ENCODE results near the gene MME.

The MME gene

DNA sequence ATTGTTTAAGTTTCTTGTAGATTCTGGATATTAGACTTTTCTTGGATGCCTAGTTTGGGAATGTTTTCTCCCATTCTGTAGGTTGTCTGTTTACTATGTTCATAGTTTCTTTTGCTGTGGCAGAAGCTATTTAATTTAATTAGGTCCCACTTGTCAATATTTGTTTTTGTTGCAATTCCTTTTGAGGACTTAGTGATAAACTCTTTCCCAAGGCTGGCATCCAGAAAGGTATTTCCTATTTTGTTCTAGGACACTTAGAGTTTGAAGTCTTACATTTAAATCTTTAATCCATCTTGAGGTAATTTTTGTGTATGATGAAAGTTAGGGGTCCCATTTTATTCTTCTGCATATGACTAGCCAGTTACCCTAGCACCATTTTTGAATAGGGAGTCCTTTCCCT, 54.9 kb downstream of the MME start:
- H3K36me3 ChIP-seq (ENCODE audit: insufficient read depth, low read length): peaks cover 17% of the 10 kb centered on the region; the same call in 1 of the 2 replicates
- H3K4me1 ChIP-seq (ENCODE audit: control insufficient read depth, insufficient read depth, low read length, unreplicated experiment): peaks cover 12% of the 10 kb centered on the region
- H2AFZ ChIP-seq (ENCODE audit: low read length, unreplicated experiment): no peak overlapping the region

DNA sequence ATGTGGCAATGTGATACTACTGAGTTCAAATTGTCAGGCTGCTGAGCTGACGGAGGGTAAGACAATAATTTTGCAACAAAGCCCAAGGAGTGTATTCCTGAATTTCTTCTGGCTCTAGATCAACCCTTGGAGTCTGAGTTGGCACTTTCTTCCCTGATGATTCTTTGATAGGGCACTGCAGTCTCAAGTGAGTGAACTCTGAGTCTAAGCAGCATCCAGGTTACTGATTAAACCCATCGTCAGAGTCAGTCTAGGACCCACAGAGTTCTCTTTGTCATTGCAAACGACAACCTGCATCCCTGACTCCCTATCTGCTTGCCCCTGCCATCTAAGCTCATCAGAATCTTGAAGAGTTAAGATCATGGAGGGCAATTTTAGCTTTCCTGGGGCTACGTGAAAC, 58.6 kb downstream of the MME start:
- no peaks in the 10 kb centered on the region for H3K27me3 ChIP-seq (ENCODE audit: insufficient read depth, low read length)
- H3K36me3 ChIP-seq (ENCODE audit: insufficient read depth, low read length): peaks cover 26% of the 10 kb centered on the region
- H3K27ac ChIP-seq (ENCODE audit: low read depth, low read length): no peak overlapping the region
- no peaks in the 10 kb centered on the region for H3K79me2 ChIP-seq (ENCODE audit: control insufficient read depth, insufficient read depth, low read length, unreplicated experiment)
- H3K4me3 ChIP-seq (ENCODE audit: low read depth, low read length): no peak overlapping the region
- no peaks in the 10 kb centered on the region for H3K4me1 ChIP-seq (ENCODE audit: control insufficient read depth, insufficient read depth, low read length, unreplicated experiment)
- no peak overlapping the region for H2AFZ ChIP-seq (ENCODE audit: low read length, unreplicated experiment)

More for the DNA sequence above, 54.9 kb downstream of the MME start:
- Histone ChIP-seq H3K79me2 (ENCODE audit: control insufficient read depth, insufficient read depth, low read length, unreplicated experiment) (no peaks in the 10 kb centered on the region), H3K4me3 (ENCODE audit: low read depth, low read length) (no peak overlapping the region), H3K27me3 (ENCODE audit: insufficient read depth, low read length) (no peaks in the 10 kb centered on the region), H3K27ac (ENCODE audit: low read depth, low read length) (no peak overlapping the region)

DNA sequence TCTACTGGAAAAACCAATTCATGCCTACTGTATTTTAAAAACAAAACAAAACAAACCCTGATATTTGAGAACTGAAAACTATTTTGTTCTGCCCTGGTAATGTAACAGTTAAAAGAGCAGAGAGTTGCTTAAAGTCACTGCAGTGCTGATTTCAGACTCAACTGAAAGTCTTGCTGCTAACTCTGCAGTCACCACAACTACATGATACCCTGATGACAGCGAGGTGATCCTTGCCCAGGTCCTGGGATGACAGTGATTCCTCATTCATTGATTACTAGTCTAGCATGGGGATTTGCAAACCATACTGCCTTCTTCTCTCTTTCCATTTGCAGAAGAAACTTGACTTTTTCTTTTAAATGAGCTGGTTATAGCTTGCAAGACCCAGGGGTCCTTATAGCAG, 67.5 kb downstream of the MME start:
- Histone ChIP-seq H2AFZ (ENCODE audit: low read length, unreplicated experiment) (no peak overlapping the region), H3K36me3 (ENCODE audit: insufficient read depth, low read length) (peaks cover 37% of the 10 kb centered on the region)

DNA sequence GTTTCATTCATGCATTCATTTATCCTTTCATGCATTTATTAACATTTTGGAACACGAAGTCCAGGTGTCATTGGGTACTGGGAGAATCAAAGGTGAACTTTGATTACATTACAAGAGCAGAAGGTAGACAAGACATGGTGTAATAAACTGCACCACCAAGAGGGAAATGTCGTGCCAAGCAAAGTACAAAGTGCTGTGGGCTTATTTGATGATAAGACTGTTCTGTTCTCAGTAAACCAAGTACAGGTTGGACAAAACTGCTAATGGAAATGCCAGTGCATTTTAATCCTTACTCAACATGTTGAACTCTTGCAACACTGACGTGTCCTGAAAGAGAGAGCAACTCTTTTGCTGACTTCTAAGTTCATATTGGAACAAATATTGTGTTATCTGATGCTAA, 69.4 kb downstream of the MME start:
- Histone ChIP-seq H3K4me1 (ENCODE audit: control insufficient read depth, insufficient read depth, low read length, unreplicated experiment) (peaks cover under 1% of the 10 kb centered on the region), H2AFZ (ENCODE audit: low read length, unreplicated experiment) (no peak overlapping the region), H3K79me2 (ENCODE audit: control insufficient read depth, insufficient read depth, low read length, unreplicated experiment) (no peaks in the 10 kb centered on the region), H3K36me3 (ENCODE audit: insufficient read depth, low read length) (peaks cover 26% of the 10 kb centered on the region), H3K27ac (ENCODE audit: low read depth, low read length) (no peak overlapping the region), H3K27me3 (ENCODE audit: insufficient read depth, low read length) (no peaks in the 10 kb centered on the region), H3K4me3 (ENCODE audit: low read depth, low read length) (no peak overlapping the region)

More for the DNA sequence above, 67.5 kb downstream of the MME start:
- no peak overlapping the region for H3K4me3 ChIP-seq (ENCODE audit: low read depth, low read length)
- no peaks in the 10 kb centered on the region for H3K79me2 ChIP-seq (ENCODE audit: control insufficient read depth, insufficient read depth, low read length, unreplicated experiment)
- no peaks in the 10 kb centered on the region for H3K4me1 ChIP-seq (ENCODE audit: control insufficient read depth, insufficient read depth, low read length, unreplicated experiment)
- H3K27ac ChIP-seq (ENCODE audit: low read depth, low read length): no peak overlapping the region
- H3K27me3 ChIP-seq (ENCODE audit: insufficient read depth, low read length): no peaks in the 10 kb centered on the region

DNA sequence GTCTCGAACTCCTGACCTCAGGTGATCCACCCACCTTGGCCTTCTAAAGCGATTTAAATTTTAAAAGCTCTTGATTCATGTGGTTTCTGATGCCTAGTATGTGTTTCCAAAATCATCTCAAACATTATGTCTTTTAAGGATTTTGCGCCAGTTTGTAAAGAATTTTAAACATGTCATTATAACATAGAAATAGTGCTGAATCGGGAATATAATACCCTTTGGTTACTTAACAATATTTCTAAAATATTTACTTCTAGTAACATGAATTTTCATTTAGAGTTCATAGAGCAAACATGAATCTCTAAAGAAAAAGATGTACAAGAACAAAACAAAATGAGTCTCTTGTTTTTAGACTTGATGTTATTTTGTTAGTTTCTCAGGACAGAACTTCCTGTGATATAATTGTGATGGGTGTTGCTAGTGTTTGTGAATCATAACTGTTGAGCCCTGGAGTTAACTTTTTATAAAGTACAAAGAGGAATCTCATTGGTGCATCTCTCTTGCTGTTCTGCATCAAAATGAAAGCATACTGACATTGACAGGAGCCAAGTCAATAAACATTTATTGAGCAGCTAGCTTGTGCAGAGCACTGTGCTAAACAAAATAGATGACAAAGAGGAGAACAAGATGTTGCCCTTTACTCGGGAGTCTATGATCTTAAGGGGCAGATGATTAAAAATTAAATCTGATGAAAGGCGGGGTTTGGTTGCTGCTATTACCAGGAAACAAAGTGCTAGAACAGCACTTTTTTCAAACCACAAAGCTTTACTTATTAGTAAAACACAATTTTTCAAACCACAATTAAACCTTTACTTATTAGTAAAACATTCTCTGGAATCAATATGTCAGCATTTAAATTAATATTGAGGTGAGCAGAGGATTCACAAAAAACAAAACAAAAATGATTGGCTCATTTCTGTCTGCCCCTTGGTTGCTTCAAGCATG, 73.4 kb downstream of the MME start:
- Histone ChIP-seq H3K79me2 (ENCODE audit: control insufficient read depth, insufficient read depth, low read length, unreplicated experiment) (no peaks in the 10 kb centered on the region), H3K36me3 (ENCODE audit: insufficient read depth, low read length) (peaks cover 22% of the 10 kb centered on the region; the same call in 1 of the 2 replicates), H2AFZ (ENCODE audit: low read length, unreplicated experiment) (no peak overlapping the region), H3K4me3 (ENCODE audit: low read depth, low read length) (no peak overlapping the region), H3K27me3 (ENCODE audit: insufficient read depth, low read length) (no peaks in the 10 kb centered on the region), H3K27ac (ENCODE audit: low read depth, low read length) (no peak overlapping the region), H3K4me1 (ENCODE audit: control insufficient read depth, insufficient read depth, low read length, unreplicated experiment) (peaks cover 4% of the 10 kb centered on the region)

DNA sequence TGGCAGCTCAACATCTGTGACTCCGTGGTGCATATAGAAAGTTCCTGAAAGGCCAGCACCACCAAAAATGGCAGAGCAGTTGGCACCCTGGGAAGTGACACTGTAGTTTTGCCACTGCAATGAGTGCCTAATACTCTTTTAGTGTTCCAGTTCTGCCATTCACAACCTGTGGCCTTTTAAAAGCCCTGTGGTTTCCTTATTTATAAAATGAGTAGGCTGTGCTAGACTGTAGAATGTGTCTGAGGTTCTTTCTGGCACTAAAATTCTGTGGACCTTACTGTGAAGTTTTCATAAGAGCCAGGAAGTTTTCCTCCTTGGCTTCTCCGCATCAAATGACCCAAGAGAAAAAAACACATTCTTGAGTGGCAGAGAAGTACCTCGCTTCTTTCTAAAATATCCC, 74.1 kb downstream of the MME start:
- Histone ChIP-seq H3K4me1 (ENCODE audit: control insufficient read depth, insufficient read depth, low read length, unreplicated experiment) (peaks cover 4% of the 10 kb centered on the region), H3K27ac (ENCODE audit: low read depth, low read length) (no peak overlapping the region), H3K27me3 (ENCODE audit: insufficient read depth, low read length) (no peaks in the 10 kb centered on the region), H3K36me3 (ENCODE audit: insufficient read depth, low read length) (peaks cover 17% of the 10 kb centered on the region; the same call in 1 of the 2 replicates), H3K4me3 (ENCODE audit: low read depth, low read length) (no peak overlapping the region), H3K79me2 (ENCODE audit: control insufficient read depth, insufficient read depth, low read length, unreplicated experiment) (no peaks in the 10 kb centered on the region), H2AFZ (ENCODE audit: low read length, unreplicated experiment) (no peak overlapping the region)

DNA sequence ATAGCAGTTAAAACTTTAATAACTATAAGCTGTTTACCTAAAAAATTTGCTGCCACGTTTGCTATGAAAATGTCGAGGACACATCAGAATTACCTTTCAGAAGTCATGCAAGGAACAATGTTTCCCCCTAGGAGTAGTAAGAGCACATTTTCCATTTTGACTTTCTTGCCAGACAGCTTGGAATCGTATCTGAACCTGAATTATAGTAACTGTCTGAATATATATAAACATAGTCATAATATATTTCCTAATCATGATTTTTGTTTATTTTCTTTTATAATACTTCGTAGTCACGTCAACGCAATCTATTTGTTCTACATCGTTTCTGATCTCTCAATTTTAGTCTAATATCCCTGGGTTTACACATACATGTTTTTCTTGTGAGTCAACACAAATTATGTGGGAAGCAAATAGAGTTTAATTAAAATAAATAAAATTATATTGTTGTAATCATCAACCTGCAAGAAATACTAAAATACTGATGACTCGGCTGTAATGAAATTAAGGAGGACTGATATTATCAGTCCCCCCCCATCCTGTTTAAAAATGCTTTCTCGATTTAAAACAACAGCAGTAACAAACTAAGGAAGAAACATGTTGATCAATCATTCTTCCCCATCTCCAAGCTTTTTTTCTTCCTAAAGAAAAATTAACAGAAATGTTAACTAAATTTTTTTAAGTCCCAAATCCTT, 78.4 kb downstream of the MME start:
- Histone ChIP-seq H3K27me3 (ENCODE audit: insufficient read depth, low read length) (no peaks in the 10 kb centered on the region), H3K4me1 (ENCODE audit: control insufficient read depth, insufficient read depth, low read length, unreplicated experiment) (peaks cover 4% of the 10 kb centered on the region), H3K79me2 (ENCODE audit: control insufficient read depth, insufficient read depth, low read length, unreplicated experiment) (no peaks in the 10 kb centered on the region), H2AFZ (ENCODE audit: low read length, unreplicated experiment) (no peak overlapping the region), H3K4me3 (ENCODE audit: low read depth, low read length) (no peak overlapping the region), H3K27ac (ENCODE audit: low read depth, low read length) (no peak overlapping the region), H3K36me3 (ENCODE audit: insufficient read depth, low read length) (0 out of 2 replicates have a peak, but pooled peaks cover 5% of the 10 kb centered on the region)

DNA sequence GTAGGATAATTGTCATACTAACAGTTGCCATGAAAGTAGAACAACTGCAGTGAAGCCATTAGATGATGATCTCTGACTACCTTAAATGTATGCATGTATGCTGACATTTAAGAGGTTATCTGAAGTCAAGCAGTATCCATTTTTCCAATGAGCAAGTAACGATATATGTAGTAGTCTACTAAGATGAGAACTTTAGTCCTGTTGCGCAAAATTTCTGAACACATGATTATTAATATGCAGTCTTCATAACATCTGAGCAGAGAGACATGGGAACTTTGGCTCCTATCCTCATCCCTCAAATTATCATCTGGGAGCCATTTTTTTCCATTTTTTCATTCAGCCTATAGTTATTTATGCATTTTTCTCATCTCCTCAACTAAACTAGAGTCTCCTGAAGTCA, 79.2 kb downstream of the MME start:
- Histone ChIP-seq H3K4me1 (ENCODE audit: control insufficient read depth, insufficient read depth, low read length, unreplicated experiment) (peaks cover 4% of the 10 kb centered on the region), H2AFZ (ENCODE audit: low read length, unreplicated experiment) (no peak overlapping the region), H3K79me2 (ENCODE audit: control insufficient read depth, insufficient read depth, low read length, unreplicated experiment) (no peaks in the 10 kb centered on the region), H3K36me3 (ENCODE audit: insufficient read depth, low read length) (0 out of 2 replicates have a peak, but pooled peaks cover 5% of the 10 kb centered on the region), H3K4me3 (ENCODE audit: low read depth, low read length) (no peak overlapping the region), H3K27me3 (ENCODE audit: insufficient read depth, low read length) (no peaks in the 10 kb centered on the region), H3K27ac (ENCODE audit: low read depth, low read length) (no peak overlapping the region)

DNA sequence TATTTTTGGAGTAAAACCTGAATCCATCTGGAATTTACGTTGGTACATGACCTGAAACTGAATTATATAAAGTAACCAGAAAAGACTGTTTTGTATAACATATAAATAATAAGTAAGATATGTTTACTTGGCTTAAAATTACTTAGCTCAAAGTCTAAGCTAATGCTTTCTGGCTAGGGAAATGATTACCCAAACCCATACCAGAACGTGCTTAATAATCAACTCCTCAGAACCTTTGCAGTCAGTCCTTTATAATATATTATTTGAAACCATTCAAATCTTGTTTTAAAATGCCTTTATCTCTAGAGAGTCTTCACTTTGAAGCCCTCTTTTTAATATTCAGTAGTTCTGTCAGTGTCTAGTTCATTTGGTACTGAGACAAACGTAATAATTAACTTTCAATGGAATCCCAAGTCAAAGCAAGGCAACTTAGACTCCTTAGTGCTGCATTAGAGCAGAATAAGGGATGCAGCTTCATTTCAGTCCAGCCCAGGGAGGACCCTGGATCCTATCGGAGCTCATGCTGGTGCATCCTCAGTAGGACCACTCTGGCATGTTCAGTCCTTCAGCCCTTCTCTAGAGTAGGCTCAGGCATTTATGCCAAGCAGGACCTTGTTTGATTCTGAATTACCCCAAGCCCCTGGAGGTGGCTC, 81.6 kb downstream of the MME start:
- Histone ChIP-seq H3K27me3 (ENCODE audit: insufficient read depth, low read length) (no peaks in the 10 kb centered on the region), H3K36me3 (ENCODE audit: insufficient read depth, low read length) (0 out of 2 replicates have a peak, but pooled peaks cover under 1% of the 10 kb centered on the region), H3K4me3 (ENCODE audit: low read depth, low read length) (no peak overlapping the region), H3K79me2 (ENCODE audit: control insufficient read depth, insufficient read depth, low read length, unreplicated experiment) (no peaks in the 10 kb centered on the region), H3K27ac (ENCODE audit: low read depth, low read length) (no peak overlapping the region), H3K4me1 (ENCODE audit: control insufficient read depth, insufficient read depth, low read length, unreplicated experiment) (no peaks in the 10 kb centered on the region), H2AFZ (ENCODE audit: low read length, unreplicated experiment) (no peak overlapping the region)

DNA sequence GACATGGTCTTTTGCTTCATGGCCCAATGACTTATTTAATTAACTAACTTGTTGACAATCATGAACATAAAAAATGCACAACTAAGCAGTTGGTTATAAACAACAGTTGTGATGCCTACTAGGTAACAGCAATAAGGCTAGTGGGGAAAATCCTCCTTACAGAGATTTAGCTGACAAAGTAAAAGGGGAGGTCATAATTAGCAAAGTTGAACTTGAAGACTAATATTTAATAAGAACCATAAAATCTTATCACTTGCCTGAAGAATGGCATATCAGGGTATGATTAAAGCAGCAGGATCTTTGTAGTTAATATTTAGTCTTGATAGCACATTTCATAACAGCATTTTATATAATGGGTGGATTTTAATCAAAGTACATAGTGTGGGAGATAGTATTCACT, 84.2 kb downstream of the MME start:
- H2AFZ ChIP-seq (ENCODE audit: low read length, unreplicated experiment): no peak overlapping the region
- no peaks in the 10 kb centered on the region for H3K4me1 ChIP-seq (ENCODE audit: control insufficient read depth, insufficient read depth, low read length, unreplicated experiment)
- H3K79me2 ChIP-seq (ENCODE audit: control insufficient read depth, insufficient read depth, low read length, unreplicated experiment): no peaks in the 10 kb centered on the region
- H3K4me3 ChIP-seq (ENCODE audit: low read depth, low read length): no peak overlapping the region
- no peak overlapping the region for H3K27ac ChIP-seq (ENCODE audit: low read depth, low read length)
- H3K36me3 ChIP-seq (ENCODE audit: insufficient read depth, low read length): peaks cover 12% of the 10 kb centered on the region; the same call in 1 of the 2 replicates
- no peaks in the 10 kb centered on the region for H3K27me3 ChIP-seq (ENCODE audit: insufficient read depth, low read length)

All from ACC112 (cell line).